ENCODE data around the gene CFAP210.

CFAP210 gene

GRCh38 chr2:169684135-169684565 is 10.1 kb downstream of the CFAP210 start:
- no peak for DNase-seq (ENCODE audit: low read depth)

GRCh38 chr2:169683425-169684134 is 10.6 kb downstream of the CFAP210 start:
- no peak for TF ChIP-seq CTCF (conservative IDR thresholded peaks at IDR 0.05; ENCODE audit: low read length)
- H3K4me3 ChIP-seq (ENCODE audit: low read length), result no peak overlapping the region
- no peak for DNase-seq (ENCODE audit: low read depth)

More at GRCh38 chr2:169684135-169684565, 10.1 kb downstream of the CFAP210 start:
- H3K4me3 ChIP-seq (ENCODE audit: low read length), result no peak overlapping the region
- no peak for TF ChIP-seq CTCF (conservative IDR thresholded peaks at IDR 0.05; ENCODE audit: low read length)

- TF ChIP-seq CTCF (conservative IDR thresholded peaks at IDR 0.05; ENCODE audit: low read length), result no peak
- H3K4me3 ChIP-seq (ENCODE audit: low read length), result no peak overlapping the region
- no peak for DNase-seq (ENCODE audit: low read depth)
Observed at GRCh38 chr2:169683054-169683424, 11.2 kb downstream of the CFAP210 start.

GRCh38 chr2:169676850-169677249 is 17.4 kb downstream of the CFAP210 start:
- no peak for DNase-seq (ENCODE audit: low read depth)
- TF ChIP-seq CTCF (conservative IDR thresholded peaks at IDR 0.05; ENCODE audit: low read length), result no peak
- no peak overlapping the region for H3K4me3 ChIP-seq (ENCODE audit: low read length)

DNA sequence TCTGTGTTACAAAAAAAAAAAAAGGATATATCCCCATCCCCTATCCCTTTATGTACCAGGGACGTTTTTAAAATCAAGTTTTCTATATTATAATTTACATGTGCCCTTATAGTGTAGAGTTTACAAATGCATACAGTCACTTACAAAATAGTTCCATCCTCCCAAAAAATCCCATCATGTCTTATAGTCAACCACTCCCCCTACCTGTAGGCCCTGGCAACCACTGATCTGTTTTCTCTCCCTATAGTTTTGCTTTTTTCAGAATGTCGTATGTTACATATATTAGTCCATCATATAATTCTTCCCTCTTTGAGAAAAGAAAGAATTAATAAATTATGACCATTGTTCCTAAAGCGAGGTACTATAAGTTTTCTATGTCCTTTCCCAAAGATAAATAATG is 17.8 kb downstream of the CFAP210 start:
- DNase-seq (ENCODE audit: low read depth), result no peak

GRCh38 chr2:169673921-169674320 is 20.3 kb downstream of the CFAP210 start:
- H3K4me3 ChIP-seq (ENCODE audit: low read length), result no peak overlapping the region
- DNase-seq (ENCODE audit: low read depth), result no peak
- no peak for TF ChIP-seq CTCF (conservative IDR thresholded peaks at IDR 0.05; ENCODE audit: low read length)

More for the DNA sequence above, 17.8 kb downstream of the CFAP210 start:
- no peak overlapping the region for H3K4me3 ChIP-seq (ENCODE audit: low read length)
- TF ChIP-seq CTCF (conservative IDR thresholded peaks at IDR 0.05; ENCODE audit: low read length), result no peak

DNA sequence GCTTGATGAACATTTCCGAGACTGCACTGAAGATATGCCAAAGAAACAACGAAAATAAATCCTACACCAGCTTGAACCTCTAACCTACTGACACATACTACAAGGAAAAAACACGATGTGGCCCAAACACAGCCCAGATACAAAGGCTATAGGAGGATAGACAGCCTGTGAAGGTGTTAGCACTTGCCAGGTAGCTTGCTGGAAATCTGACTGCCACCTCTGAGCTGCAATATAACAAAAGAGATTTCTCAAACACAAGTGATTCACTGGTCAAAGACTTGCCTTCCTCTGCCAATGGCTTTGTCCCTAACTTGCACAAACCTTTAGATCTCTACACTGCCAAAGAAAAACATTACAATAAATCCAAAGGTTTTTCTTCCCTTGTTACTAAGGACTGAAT is 21.1 kb downstream of the CFAP210 start:
- no peak for DNase-seq (ENCODE audit: low read depth)
- TF ChIP-seq CTCF (conservative IDR thresholded peaks at IDR 0.05; ENCODE audit: low read length), result no peak
- no peak overlapping the region for H3K4me3 ChIP-seq (ENCODE audit: low read length)
